ENCODE data around the gene CCAR1. TPM values are rescaled to one million over a fixed set of nuclear protein-coding genes. Genes with fewer than 3 reads are reported as not detected.
A peak's percentile ranks its signal among the peaks of the same experiment; 100 is the strongest.
"Not testable (repeated sequence)": the region's sequence is repeated elsewhere in the genome, so short reads cannot be mapped to it uniquely, and the experiment has no call there.

Gene CCAR1
- polyA plus RNA-seq, 4 donors: 135 to 194 (median 170) TPM

GRCh38 chr10:68822626-68823025, 101.6 kb downstream of the CCAR1 start:
- not testable (repeated sequence) for DNase-seq (ENCODE audit: low read depth in 4 of 4, low spot score in 3 of 4)

GRCh38 chr10:68826764-68827591, 105.9 kb downstream of the CCAR1 start, which contains the start of gene STOX1:
Gene STOX1 (plus strand): TSS chr10:68827531. CDS start chr10:68827624, 93 bp downstream.
- DNase-seq (ENCODE audit: low read depth in 4 of 4, low spot score in 3 of 4): peak; percentile 53 to 72 (median 57)

GRCh38 chr10:68827592-68827959, 106.5 kb downstream of the CCAR1 start:
- DNase-seq (ENCODE audit: low read depth in 4 of 4, low spot score in 3 of 4): not testable (repeated sequence)

- DNase-seq (ENCODE audit: low read depth in 4 of 4, low spot score in 3 of 4): peak in 1 of 4 donors; percentile 18
Measured at GRCh38 chr10:68828083-68828601, 107.1 kb downstream of the CCAR1 start.

- DNase-seq (ENCODE audit: low read depth in 4 of 4, low spot score in 3 of 4): no peak
Measured at GRCh38 chr10:68828833-68829232, 107.8 kb downstream of the CCAR1 start.

GRCh38 chr10:68829521-68829920, 108.5 kb downstream of the CCAR1 start:
- no peak for DNase-seq (ENCODE audit: low read depth in 4 of 4, low spot score in 3 of 4)

GRCh38 chr10:68829952-68830351, 108.9 kb downstream of the CCAR1 start:
- DNase-seq (ENCODE audit: low read depth in 4 of 4, low spot score in 3 of 4): no peak

- DNase-seq (ENCODE audit: low read depth in 4 of 4, low spot score in 3 of 4): no peak
Measured at GRCh38 chr10:68831961-68832455, 111.0 kb downstream of the CCAR1 start.

- DNase-seq (ENCODE audit: low read depth in 4 of 4, low spot score in 3 of 4): no peak
Measured at GRCh38 chr10:68832601-68833000, 111.6 kb downstream of the CCAR1 start.

- DNase-seq (ENCODE audit: low read depth in 4 of 4, low spot score in 3 of 4): no peak
Measured at GRCh38 chr10:68837626-68838322, 116.7 kb downstream of the CCAR1 start.

- not testable (repeated sequence) for DNase-seq (ENCODE audit: low read depth in 4 of 4, low spot score in 3 of 4)
Measured at GRCh38 chr10:68840650-68841049, 119.6 kb downstream of the CCAR1 start.

Other genes starting within 250 kb of the CCAR1 start
- 10 to 100 TPM; 11.3 to 12.7 (median 12.5) TPM for gene DNA2, start 249.3 kb upstream of the CCAR1 start, polyA plus RNA-seq (ENCODE audit: insufficient read length in 4 of 4)
- gene SLC25A16, start 193.7 kb upstream of the CCAR1 start, polyA plus RNA-seq (ENCODE audit: insufficient read length in 4 of 4): 10 to 100 TPM; 15.5 to 21.2 (median 17.5) TPM
- gene TET1, start 160.9 kb upstream of the CCAR1 start, polyA plus RNA-seq (ENCODE audit: insufficient read length in 4 of 4): 10 to 100 TPM in 2 of 4 donors, 1 to 10 TPM in 2; 9.6 to 11.5 (median 10.2) TPM
- 10 to 100 TPM in 3 of 4 donors, 1 to 10 TPM in 1; 9.6 to 14.4 (median 11.5) TPM for gene STOX1, start 106.3 kb downstream of the CCAR1 start, polyA plus RNA-seq (ENCODE audit: insufficient read length in 4 of 4)
- 10 to 100 TPM; 61.7 to 69.3 (median 66.1) TPM for gene DDX50, start 180.1 kb downstream of the CCAR1 start, polyA plus RNA-seq (ENCODE audit: insufficient read length in 4 of 4)
- gene DDX21, start 234.9 kb downstream of the CCAR1 start, polyA plus RNA-seq (ENCODE audit: insufficient read length in 4 of 4): 10 to 100 TPM; 54.8 to 60.3 (median 57.5) TPM